OCI-LY1 (cell line): ENCODE measurements around the gene DPH2.

Source experiments
- CTCF ChIP-seq: fragments of 200-600 bp; sonication (generic), shearing (Covaris generic); IDR thresholded peaks from 2 replicates; pipeline ENCODE4 v1.5.1; 2017; ENCODE audit warnings: mild to moderate bottlenecking, antibody characterized with exemption, low read length, moderate library complexity, mixed read lengths
- EZH2 ChIP-seq: fragments of 200-600 bp; sonication (generic), shearing (Covaris generic); IDR thresholded peaks from 2 replicates; pipeline ENCODE4 v1.8.0; 2017; ENCODE audit warnings: borderline replicate concordance, mixed run types, mild to moderate bottlenecking, antibody characterized with exemption, low read length, moderate library complexity, mixed read lengths

- TF ChIP-seq CTCF: no peak
- TF ChIP-seq EZH2: no peak
Observed at GRCh38 chr1:43996733-43997115, 26.9 kb downstream of the DPH2 start.
